Measurements from ENCODE around the gene MFAP4. TPM values are rescaled to one million over a fixed set of nuclear protein-coding genes. Genes with fewer than 3 reads are reported as not detected.
A peak's percentile ranks its signal among the peaks of the same experiment; 100 is the strongest.

MFAP4 gene
- total RNA-seq, 1 donor from 2014 or later: not detected

DNA sequence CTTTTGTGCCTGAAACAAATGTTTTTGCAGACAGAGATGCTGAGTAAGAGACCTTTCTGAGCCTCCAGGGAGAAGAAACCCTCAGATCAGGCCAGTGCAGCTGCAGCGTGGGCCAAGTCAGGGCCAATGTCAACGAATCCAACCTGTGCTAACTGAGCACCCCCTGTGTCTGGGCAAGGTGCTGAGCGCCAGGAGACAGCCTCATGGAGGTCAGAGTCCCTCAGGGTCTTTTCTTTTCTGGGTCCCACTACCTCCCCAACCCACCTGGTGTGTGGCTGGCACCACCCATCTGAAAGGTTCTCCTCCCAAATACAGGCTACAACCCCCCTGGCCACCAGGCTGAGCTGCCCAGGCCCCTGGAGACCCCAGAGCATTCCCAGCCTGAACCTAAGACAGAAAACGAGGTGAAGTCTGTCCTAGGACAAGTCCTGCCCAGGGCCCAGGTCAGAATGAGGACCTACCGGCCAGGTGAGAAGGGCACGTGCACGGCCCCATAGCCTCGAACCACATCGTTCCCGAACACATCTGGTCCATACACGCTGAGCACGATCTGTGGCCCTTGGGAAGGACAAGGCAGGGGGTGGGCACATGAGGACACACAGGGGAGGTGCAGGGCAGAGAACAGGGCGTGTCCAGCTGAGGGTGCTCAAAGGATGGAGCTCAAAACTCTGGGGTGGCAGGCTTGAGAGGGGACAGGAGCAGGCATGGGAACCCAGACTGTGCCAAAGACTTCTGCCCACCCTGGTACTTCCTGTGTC is 39.5 kb downstream of the MFAP4 start:
- DNase-seq: no peak

DNA sequence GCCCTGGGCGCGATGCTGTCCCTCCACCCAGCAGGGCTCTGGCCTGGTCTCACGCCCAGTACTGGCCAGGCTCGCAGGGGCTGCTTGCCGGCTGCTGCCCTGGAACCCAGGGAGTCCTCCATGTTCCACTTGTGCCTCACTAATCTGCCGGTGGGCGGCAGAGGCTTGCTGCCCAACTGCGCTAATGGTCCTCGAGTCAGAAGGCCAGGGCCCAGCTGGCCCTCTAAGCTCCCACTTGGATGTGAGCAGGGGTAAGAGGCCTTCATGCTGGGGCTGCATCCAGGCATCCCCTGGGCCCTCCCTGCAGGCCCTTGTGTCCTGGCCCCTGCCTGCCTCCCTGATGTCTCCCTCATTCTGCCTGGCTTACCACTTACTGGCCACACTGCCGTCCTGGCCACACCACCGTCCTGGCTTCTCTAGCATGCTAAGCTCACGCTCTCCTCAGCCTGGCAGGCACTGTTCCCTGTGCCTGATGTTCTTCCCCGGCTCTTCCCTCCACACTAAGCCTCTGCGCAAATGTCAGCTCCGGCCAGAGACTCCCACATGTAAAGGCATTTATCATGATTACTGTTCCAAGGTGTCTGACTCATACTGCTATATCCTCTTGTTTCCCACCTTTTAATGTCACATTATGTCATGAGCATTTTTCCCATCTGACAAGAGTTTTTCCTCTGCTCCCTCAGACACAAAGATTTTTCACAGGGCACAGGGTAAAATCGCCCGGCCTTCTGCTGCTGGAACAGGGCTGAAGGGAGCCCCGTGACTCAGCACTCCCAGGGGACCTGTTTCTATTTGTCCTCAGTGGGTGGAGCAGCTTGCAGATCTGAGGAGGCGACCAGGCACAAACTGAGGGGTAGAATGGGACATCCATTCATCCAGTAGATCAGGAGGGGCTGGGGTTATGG is 40.4 kb downstream of the MFAP4 start:
- peak; percentile 75 for DNase-seq

GRCh38 chr17:19345486-19346350 is 41.3 kb downstream of the MFAP4 start:
- DNase-seq: no peak

- no peak for DNase-seq
Observed at GRCh38 chr17:19345067-19345460, 41.9 kb downstream of the MFAP4 start.

DNA sequence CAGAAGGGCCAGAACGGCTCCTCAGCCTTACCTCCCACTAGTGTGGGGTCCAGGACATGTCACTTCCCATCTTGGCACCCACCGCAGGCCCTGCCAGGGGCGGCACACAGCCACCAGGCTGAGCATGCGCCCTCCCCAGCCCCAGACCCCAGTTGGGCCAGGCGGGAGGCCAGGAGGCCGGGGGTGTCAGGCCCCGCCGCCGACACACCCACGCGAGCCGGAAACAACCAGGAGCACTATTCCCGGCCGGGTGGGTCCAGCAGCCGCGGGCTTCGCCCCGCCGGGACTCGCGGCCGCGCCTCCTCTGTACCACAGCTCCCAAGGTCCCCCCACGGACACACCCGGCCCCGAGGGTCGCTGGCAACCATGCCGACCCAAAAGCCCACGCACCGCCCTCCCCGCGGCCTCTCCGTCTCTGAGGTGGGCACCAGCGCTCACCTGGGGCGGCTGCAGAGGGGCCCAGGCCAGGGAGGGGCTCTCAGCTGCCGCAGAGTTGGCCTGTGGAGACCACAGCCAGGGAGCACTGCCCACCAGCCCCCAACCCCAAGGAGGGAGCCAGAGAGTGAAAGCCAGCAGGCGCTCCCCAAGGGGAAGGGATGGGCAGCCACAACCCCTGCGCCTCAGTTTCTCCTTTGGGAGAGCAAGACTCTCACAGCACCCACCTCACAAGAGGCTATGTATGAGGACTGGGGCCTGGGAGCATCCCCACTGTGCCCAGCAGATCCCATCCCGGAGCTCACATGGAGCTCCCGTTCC is 42.5 kb downstream of the MFAP4 start:
- DNase-seq: no peak

GRCh38 chr17:19343671-19344151 is 43.3 kb downstream of the MFAP4 start:
- no peak for DNase-seq

- DNase-seq: no peak
Observed at GRCh38 chr17:19343256-19343630, 43.7 kb downstream of the MFAP4 start.

GRCh38 chr17:19342611-19343255 is 44.3 kb downstream of the MFAP4 start:
- DNase-seq: no peak

DNA sequence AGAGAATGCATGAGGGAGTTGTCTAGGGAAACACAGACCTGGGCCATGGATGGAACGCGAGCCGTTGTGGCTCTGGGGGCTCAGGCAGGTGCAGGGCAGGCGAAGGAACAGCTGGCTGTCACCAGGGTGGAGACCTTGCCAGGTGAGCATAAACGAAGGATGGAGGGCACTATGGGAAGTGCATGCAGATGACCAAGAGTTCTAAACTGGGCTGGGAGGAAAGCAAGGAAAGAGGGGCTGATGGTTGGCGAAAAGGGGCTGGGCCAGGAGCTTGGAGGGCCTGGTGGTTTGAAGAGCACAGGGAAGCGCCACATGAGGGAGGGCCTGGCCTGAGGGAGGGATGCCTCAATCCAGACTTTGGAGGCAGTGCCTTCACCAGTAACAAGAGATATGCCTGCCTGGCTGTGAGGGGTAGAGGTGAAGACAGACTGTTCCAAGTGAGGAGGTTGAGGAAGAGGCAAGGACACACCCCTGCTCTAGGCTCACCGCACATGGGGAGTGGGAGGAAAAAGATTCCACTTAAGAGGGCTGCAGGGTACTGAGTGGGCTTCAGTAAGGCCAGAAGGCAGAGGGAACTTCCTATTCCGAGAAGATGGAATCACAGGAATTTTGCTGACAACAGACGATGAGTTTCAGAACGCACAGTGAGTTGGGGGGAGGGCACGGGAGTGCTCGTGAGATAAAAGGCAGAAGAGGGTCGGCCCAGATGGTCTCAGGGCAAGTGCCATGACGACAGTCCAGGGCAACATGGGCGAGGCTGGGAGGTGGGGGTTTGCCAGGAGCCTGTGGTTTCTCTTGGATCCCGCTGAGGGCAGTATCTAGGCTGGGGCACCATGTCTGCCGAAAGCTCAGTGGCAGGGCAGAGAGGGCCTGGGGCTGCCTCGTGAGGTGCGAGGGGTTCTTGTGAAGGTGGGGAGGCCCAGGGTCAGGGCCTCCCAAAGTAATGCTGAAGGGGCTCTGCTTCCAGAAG is 45.1 kb downstream of the MFAP4 start:
- DNase-seq: no peak

DNA sequence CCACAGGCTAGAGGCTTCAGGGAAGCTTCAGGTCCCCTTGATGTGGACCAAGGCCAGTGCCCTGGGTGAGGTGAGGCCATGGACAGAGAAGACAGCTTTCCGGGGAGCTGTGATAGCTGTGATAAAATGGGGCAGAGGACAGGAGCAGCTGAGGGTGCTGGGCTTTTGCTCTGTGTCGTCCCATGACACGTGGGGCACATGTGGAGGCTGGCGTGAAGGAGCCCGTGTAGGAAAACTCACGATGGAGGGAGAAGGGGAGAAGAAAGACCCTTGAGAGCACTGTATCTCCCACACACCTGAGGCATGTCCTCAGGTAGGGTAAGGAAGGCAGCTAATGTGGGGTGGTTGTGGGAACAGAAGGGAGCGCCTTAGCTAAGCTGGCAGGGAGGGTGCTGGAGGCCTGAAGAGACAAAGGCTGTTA is 45.8 kb downstream of the MFAP4 start:
- no peak for DNase-seq

- no peak for DNase-seq
Observed at GRCh38 chr17:19339341-19339815, 47.6 kb downstream of the MFAP4 start.

DNA sequence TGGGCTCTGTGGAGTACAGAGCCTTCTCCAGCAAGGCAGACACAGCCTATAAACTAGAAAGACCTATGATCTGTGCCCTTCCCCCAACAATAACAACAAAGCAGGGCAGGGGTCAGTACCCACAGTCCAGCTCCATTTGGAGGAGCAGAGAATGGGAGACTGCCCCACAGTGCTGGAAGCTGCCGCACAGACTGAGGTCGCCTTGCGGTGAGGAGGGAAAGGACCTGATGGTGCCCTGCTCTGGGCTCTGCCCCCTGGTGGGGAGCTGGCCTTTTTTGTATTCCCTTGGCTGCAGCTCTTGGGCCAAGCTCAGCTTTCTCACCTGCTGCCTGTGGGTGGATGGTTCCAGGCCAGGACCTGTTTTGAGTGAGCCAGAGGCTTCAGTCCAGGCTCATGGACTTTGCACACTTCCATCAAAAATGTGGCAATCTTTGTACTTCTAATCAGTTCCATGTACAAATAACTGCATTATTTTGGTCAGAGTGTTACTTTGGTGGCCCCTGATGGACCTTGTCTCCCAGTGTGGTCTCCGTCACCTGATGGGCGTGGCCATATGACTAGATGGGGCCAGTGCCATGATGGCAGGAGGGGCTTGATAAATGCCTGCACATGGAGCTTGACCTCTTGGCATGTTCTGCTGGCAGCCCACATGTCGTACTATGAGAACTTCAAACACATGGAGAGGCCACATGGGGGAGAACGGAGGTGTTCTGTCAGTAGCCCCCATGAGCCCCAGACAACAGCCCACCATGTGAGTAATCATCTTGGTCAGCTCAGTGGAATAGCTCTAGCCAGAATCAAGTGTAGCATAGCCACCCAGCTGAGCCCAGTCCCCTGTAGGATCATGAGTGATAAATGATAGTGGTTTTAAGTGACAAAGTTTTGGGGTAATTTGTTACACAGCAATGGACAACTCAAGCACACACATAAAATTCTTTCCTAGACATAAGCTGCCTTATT is 48.7 kb downstream of the MFAP4 start:
- peak; percentile 82 for DNase-seq

DNA sequence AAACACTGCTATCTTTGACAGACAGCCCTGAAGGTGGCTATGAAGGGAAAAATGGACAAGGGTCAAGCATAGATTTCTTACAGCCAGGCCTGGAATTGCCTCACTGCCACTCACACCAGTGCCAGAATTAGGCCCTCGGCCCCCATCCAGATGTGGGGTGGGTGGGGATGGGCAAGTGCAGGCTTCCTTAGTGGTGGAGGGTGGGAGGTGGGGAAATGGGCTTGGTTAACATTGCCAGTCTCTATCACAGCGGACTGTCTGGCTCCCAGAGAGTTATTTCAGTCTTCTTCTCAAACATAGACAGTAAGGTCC is 49.3 kb downstream of the MFAP4 start:
- no peak for DNase-seq

- peak; percentile 20 for DNase-seq
Observed at GRCh38 chr17:19336938-19337711, 49.9 kb downstream of the MFAP4 start.

DNA sequence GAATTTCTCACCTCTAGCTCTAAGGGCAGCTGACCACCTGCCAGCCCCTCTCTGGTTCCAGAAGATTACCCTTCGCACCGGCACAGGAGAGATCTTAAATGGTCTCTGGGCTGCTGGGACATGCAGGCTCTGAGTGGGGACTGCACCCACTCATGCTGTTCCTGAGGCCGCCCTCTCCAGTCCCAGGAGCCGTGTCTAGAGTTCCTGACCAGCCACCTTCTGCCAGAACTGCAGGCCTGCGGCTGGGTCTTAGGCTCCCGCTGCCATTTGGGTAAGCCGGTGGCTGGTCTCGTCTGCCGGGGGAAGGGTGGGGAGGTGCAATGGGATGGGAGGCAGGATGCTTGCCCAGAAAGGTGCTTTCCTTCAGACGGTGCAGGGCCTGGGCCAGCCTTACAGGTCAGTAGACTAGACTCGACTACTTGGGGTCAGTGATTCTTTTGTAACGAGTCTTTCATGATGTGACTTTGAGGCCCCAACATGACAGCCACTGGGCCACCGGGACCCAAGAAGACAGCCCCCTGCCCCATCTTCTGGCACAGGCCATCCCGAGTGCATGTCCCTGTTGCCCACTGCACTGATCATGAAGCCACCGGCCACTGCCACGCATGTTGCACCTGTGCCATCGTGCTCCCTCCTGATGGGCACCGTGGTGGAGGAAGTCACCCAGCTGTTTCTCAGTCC is 50.9 kb downstream of the MFAP4 start:
- no peak for DNase-seq

DNA sequence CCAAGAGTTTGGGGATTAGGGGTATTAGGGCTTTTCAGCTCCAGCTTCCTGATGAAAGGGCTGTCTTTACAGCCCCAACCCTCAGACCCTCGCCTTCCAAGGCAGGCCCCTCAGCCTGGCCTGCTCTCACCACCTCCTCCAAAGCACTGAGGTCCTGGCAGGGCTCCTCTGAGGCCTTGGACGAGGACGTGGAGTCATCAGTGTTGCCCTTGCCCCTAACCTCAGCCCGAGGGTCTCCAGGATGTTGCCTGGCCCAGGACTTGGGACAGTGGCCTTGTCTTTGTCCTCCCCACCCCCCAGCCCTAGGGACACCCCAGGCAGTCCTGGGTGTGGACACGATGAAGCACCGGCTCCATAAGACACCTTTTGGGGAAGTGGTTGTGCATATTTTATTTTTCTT is 52.7 kb downstream of the MFAP4 start:
- DNase-seq: no peak

DNA sequence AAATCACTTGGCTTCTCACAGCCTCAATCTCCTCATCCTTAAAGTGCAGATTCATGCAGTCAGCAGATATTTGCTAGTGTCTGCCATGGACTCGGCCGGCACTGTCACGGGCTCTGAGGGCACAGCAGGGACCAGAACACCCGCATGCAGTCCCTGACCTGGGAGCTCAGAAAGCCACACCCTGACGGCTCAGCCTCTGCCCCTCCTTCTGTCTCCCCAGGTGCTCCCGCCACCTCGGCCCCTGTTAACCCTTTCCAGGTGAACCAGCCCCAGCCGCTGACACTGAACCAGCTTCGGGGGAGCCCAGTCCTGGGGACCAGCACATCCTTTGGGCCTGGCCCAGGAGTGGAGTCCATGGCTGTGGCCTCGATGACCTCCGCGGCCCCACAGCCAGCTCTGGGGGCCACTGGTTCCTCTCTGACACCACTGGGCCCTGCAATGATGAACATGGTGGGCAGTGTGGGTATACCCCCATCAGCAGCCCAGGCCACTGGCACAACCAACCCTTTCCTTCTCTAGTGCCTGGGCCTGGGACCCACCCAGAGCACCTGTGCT is 53.2 kb downstream of the MFAP4 start:
- no peak for DNase-seq
